Body of pancreas (tissue), 4 donors: ENCODE results near the gene TMEM256. TPM values are rescaled to one million over a fixed set of nuclear protein-coding genes. Genes with fewer than 3 reads are reported as not detected.

Experiments
- ATAC-seq: fragments of 150-250 bp; one replicate; pipeline ENCODE4 v1.9.1; 2016
- DNase-seq, 4 donors: peaks; one replicate each; pipeline ENCODE4 v3.0.0-alpha.2; 2019
- H3K27ac ChIP-seq, 4 donors: fragments of 200-600 bp; sonication (generic); 1 replicate in 3 of 4; 2 replicates in 1 of 4; pipeline versions ENCODE4 v1.5.1 to v1.6.1; 2016 to 2019; ENCODE audit warnings: mild to moderate bottlenecking in 1 of 4, mixed read lengths in 1 of 4, moderate library complexity in 1 of 4
- H3K27me3 ChIP-seq, 2 donors: fragments of 200-600 bp; sonication (generic); one replicate each; pipeline ENCODE4 v1.6.0; 2016; ENCODE audit warnings: mild to moderate bottlenecking in 1 of 2
- H3K36me3 ChIP-seq, 2 donors: fragments of 200-600 bp; sonication (generic); replicated peaks in 1 of 2; 2 replicates each; pipeline ENCODE4 v1.5.1; 2016; ENCODE audit warnings: low read depth in 2 of 2; ENCODE audit not compliant: insufficient read depth in 1 of 2
- H3K4me1 ChIP-seq: fragments of 200-600 bp; sonication (generic); one replicate; pipeline ENCODE4 v1.6.0; 2016
- H3K4me3 ChIP-seq, 2 donors: fragments of 200-600 bp; sonication (generic); 1 replicate in 1 of 2; 2 replicates in 1 of 2; pipeline ENCODE4 v1.5.1; 2016 to 2019
- H3K9me3 ChIP-seq, 3 donors: fragments of 200-600 bp; sonication (generic); 1 replicate in 2 of 3; 2 replicates in 1 of 3; pipeline ENCODE4 v1.5.1; 2016
- CTCF ChIP-seq, 7 experiments: fragments of 450-650 bp in 4 of 7; fragments of 200-600 bp in 3 of 7; sonication (generic) in 3 of 7; IDR thresholded peaks; one replicate each; pipeline ENCODE4 v1.5.1; 2016 to 2019; ENCODE audit warnings: antibody characterized with exemption in 7 of 7
- POLR2A ChIP-seq, 3 donors: fragments of 450-650 bp; IDR thresholded peaks; one replicate each; pipeline ENCODE4 v1.6.1; 2016; ENCODE audit warnings: antibody characterized with exemption in 3 of 3, mild to moderate bottlenecking in 2 of 3
- WGBS, 2 donors: methylation state at CpG; one replicate each; pipeline ENCODE4 v1.1.5; 2017; 5-methylcytosine and 5-hydroxymethylcytosine counted together
- intact Hi-C: fragments of 100-400 bp; cut with DNase I; formaldehyde crosslinking; loops from one replicate; pipeline ENCODE4 v1.15.1; 2023
- total RNA-seq, 2 donors: library from RNA; depleted of rRNA; stranded (reverse); fragments of >200 nt; gene quantifications; one replicate each; pipeline ENCODE4 v1.1.0, GENCODE V29; 2016

Gene TMEM256
- total RNA-seq, 2 donors from 2014 or later = 14.5 to 21.8 TPM

- no peak overlapping the region for H3K4me3 ChIP-seq
- H3K9me3 ChIP-seq = no peaks in the 10 kb centered on the region
- TF ChIP-seq POLR2A (IDR thresholded peaks at IDR 0.05) (no peak), CTCF (IDR thresholded peaks at IDR 0.05) (no peak)
- intact Hi-C loops = no loop called here
- H3K36me3 ChIP-seq = no peaks in the 10 kb centered on the region
- DNase-seq (no peak), ATAC-seq (no peak)
- 61 to 68% methylated on average over 8 to 9 of the region's 9 CpGs for WGBS, 2 donors
- no peaks in the 10 kb centered on the region for H3K27me3 ChIP-seq
- H3K4me1 ChIP-seq = peaks cover 50% of the 10 kb centered on the region
- no peak overlapping the region for H3K27ac ChIP-seq
These were observed 49.5 kb downstream of the TMEM256 start for GRCh38 chr17:7354262-7354843.

Other genes starting within 250 kb of the TMEM256 start
- 1 to 10 TPM in 1 of 2 donors, not detected in 1; 4.6 TPM for gene ASGR1, start 224.7 kb downstream of the TMEM256 start, total RNA-seq
- gene DLG4, start 184.3 kb downstream of the TMEM256 start, total RNA-seq = 1 to 10 TPM; 3.6 to 9.3 TPM
- 1,000 to 10,000 TPM in 1 of 2 donors, 100 to 1,000 TPM in 1; 887 to 1,901 TPM for gene ACADVL, start 184.2 kb downstream of the TMEM256 start, total RNA-seq
- 10 to 100 TPM; 19.5 to 41.5 TPM for gene DVL2, start 169.6 kb downstream of the TMEM256 start, total RNA-seq
- 10 to 100 TPM; 11.9 to 15.8 TPM for gene PHF23, start 164.6 kb downstream of the TMEM256 start, total RNA-seq
- 100 to 1,000 TPM; 145 to 482 TPM for gene GABARAP, start 161.6 kb downstream of the TMEM256 start, total RNA-seq
- 10 to 100 TPM; 33.5 to 44.8 TPM for gene CTDNEP1, start 152.4 kb downstream of the TMEM256 start, total RNA-seq
- 10 to 100 TPM; 10.2 to 16.3 TPM for gene ELP5, start 151.9 kb downstream of the TMEM256 start, total RNA-seq
- 10 to 100 TPM; 72.9 to 92.3 TPM for gene CLDN7, start 141.6 kb downstream of the TMEM256 start, total RNA-seq
- 10 to 100 TPM in 1 of 2 donors, 1 to 10 TPM in 1; 1.3 to 10.5 TPM for gene SLC2A4, start 122.4 kb downstream of the TMEM256 start, total RNA-seq
- gene YBX2, start 109.5 kb downstream of the TMEM256 start, total RNA-seq = 1 to 10 TPM in 1 of 2 donors, under 1 TPM in 1; 0.26 to 1.3 TPM
- 100 to 1,000 TPM in 1 of 2 donors, 10 to 100 TPM in 1; 97.0 to 134 TPM for gene EIF5A, start 96.5 kb downstream of the TMEM256 start, total RNA-seq
- gene GPS2, start 88.7 kb downstream of the TMEM256 start, total RNA-seq = 10 to 100 TPM; 71.9 to 75.8 TPM
- gene NEURL4, start 74.8 kb downstream of the TMEM256 start, total RNA-seq = 10 to 100 TPM; 28.8 to 41.2 TPM
- gene ACAP1, start 67.6 kb downstream of the TMEM256 start, total RNA-seq = 1 to 10 TPM in 1 of 2 donors, under 1 TPM in 1; 0.99 to 2.1 TPM
- 1 to 10 TPM; 2.6 to 5.6 TPM for gene KCTD11, start 51.9 kb downstream of the TMEM256 start, total RNA-seq
- gene TMEM95, start 48.9 kb downstream of the TMEM256 start, total RNA-seq = not detected
- 10 to 100 TPM; 12.7 to 15.8 TPM for gene TNK1, start 23.0 kb downstream of the TMEM256 start, total RNA-seq
- 10 to 100 TPM; 13.2 to 15.8 TPM for gene PLSCR3, start 9.6 kb downstream of the TMEM256 start, total RNA-seq
- 1 to 10 TPM; 5.2 to 6.3 TPM for gene NLGN2, start 3.7 kb upstream of the TMEM256 start, total RNA-seq
- gene SPEM1, start 16.2 kb upstream of the TMEM256 start, total RNA-seq = not detected
- gene SPEM2, start 21.5 kb upstream of the TMEM256 start, total RNA-seq = not detected
- gene SPEM3, start 24.8 kb upstream of the TMEM256 start, total RNA-seq = not detected
- 1 to 10 TPM; 3.6 to 9.6 TPM for gene TMEM102, start 31.3 kb upstream of the TMEM256 start, total RNA-seq
- 1 to 10 TPM in 1 of 2 donors, not detected in 1; 2.1 TPM for gene FGF11, start 35.4 kb upstream of the TMEM256 start, total RNA-seq
- gene CHRNB1, start 41.0 kb upstream of the TMEM256 start, total RNA-seq = 1 to 10 TPM; 2.6 to 8.8 TPM
- gene ZBTB4, start 75.5 kb upstream of the TMEM256 start, total RNA-seq = 10 to 100 TPM; 30.9 to 38.2 TPM
- gene SLC35G6, start 77.3 kb upstream of the TMEM256 start, total RNA-seq = not detected
- gene POLR2A, start 80.3 kb upstream of the TMEM256 start, total RNA-seq = 100 to 1,000 TPM in 1 of 2 donors, 10 to 100 TPM in 1; 36.3 to 124 TPM
- gene TNFSF12, start 145.0 kb upstream of the TMEM256 start, total RNA-seq = 10 to 100 TPM; 32.2 to 48.8 TPM
- 10 to 100 TPM; 11.9 to 18.8 TPM for gene TNFSF13, start 154.7 kb upstream of the TMEM256 start, total RNA-seq
- gene SENP3, start 157.8 kb upstream of the TMEM256 start, total RNA-seq = 10 to 100 TPM; 25.7 to 28.0 TPM
- 10 to 100 TPM in 1 of 2 donors, 1 to 10 TPM in 1; 4.3 to 14.8 TPM for gene CD68, start 175.5 kb upstream of the TMEM256 start, total RNA-seq
- 10 to 100 TPM; 27.0 to 37.6 TPM for gene MPDU1, start 179.8 kb upstream of the TMEM256 start, total RNA-seq
- gene SOX15, start 186.0 kb upstream of the TMEM256 start, total RNA-seq = not detected
- 10 to 100 TPM; 10.2 to 10.9 TPM for gene FXR2, start 210.8 kb upstream of the TMEM256 start, total RNA-seq
- gene SAT2, start 223.7 kb upstream of the TMEM256 start, total RNA-seq = 100 to 1,000 TPM in 1 of 2 donors, 10 to 100 TPM in 1; 59.9 to 148 TPM
- gene SHBG, start 226.0 kb upstream of the TMEM256 start, total RNA-seq = not detected
- gene ATP1B2, start 246.8 kb upstream of the TMEM256 start, total RNA-seq = 1 to 10 TPM in 1 of 2 donors, under 1 TPM in 1; 0.78 to 1.3 TPM